Erythroblast (primary cell): ENCODE results near the gene SBF2.

Source experiments
- GATA1 ChIP-seq: IDR thresholded peaks from 2 replicates; pipeline ENCODE4 v1.6.1; 2011; ENCODE audit warnings: low read depth, mild to moderate bottlenecking, control low read depth, low read length, moderate library complexity
- POLR2A ChIP-seq: IDR thresholded peaks from 2 replicates; pipeline ENCODE4 v1.6.1; 2011; ENCODE audit warnings: mild to moderate bottlenecking, low read length

GRCh38 chr11:9776203-9776602 is 517.8 kb downstream of the SBF2 start:
- no peak for TF ChIP-seq POLR2A
- TF ChIP-seq GATA1 = no peak
